Breast epithelium (tissue), 4 donors: ENCODE data around the gene KDM7A. TPM values are rescaled to one million over a fixed set of nuclear protein-coding genes. Genes with fewer than 3 reads are reported as not detected.

Experiments
- DNase-seq, 2 donors: peaks; one replicate each; pipeline ENCODE4 v3.0.0-alpha.2; 2019; ENCODE audit warnings: low spot score in 2 of 2
- H3K27ac ChIP-seq, 2 donors: fragments of 200-600 bp; sonication (generic) in 1 of 2; one replicate each; pipeline ENCODE4 v1.5.1; 2016 to 2019; ENCODE audit warnings: mild to moderate bottlenecking in 1 of 2
- H3K27me3 ChIP-seq, 2 donors: fragments of 200-600 bp; sonication (generic) in 1 of 2; one replicate each; pipeline versions ENCODE4 v1.5.1 to v1.6.0; 2017 to 2019; ENCODE audit warnings: control low read depth in 1 of 2, mild to moderate bottlenecking in 1 of 2
- H3K36me3 ChIP-seq: fragments of 200-600 bp; one replicate; pipeline ENCODE4 v1.5.1; 2019
- H3K4me1 ChIP-seq, 2 donors: fragments of 200-600 bp; sonication (generic); one replicate each; pipeline ENCODE4 v1.5.1; 2016 to 2019; ENCODE audit warnings: control low read depth in 1 of 2
- H3K4me3 ChIP-seq, 3 donors: fragments of 200-600 bp; sonication (generic); 1 replicate in 2 of 3; 2 replicates in 1 of 3; pipeline ENCODE4 v1.5.1; 2016 to 2019; ENCODE audit warnings: mild to moderate bottlenecking in 3 of 3, moderate library complexity in 2 of 3
- H3K9me3 ChIP-seq, 2 donors: fragments of 200-600 bp; sonication (generic) in 1 of 2; one replicate each; pipeline ENCODE4 v1.5.1; 2016 to 2019; ENCODE audit warnings: control low read depth in 1 of 2
- POLR2A ChIP-seq: fragments of 450-650 bp; IDR thresholded peaks from one replicate; pipeline ENCODE4 v1.6.1; 2016; ENCODE audit warnings: antibody characterized with exemption, mild to moderate bottlenecking, moderate library complexity
- POLR2AphosphoS5 ChIP-seq, 3 donors: sonication (generic); formaldehyde crosslinking; IDR thresholded peaks; one replicate each; pipeline ENCODE4 v1.6.1; 2017; ENCODE audit warnings: antibody characterized with exemption in 3 of 3
- intact Hi-C: fragments of 100-400 bp; cut with DNase I; formaldehyde crosslinking; loops from one replicate; pipeline ENCODE4 v1.15.1; 2023; ENCODE audit warnings: low total_unique reads
- total RNA-seq, 3 donors: library from RNA; depleted of rRNA; stranded (reverse); fragments of >200 nt; gene quantifications; one replicate each; pipeline ENCODE4 v1.1.0, GENCODE V29; 2016
- TF ChIP-seq, protein P1 (sequence below), 3 donors: fragments of 450-650 bp; IDR thresholded peaks; one replicate each; pipeline ENCODE4 v1.5.1; 2016 to 2017; ENCODE audit warnings: antibody characterized with exemption in 3 of 3, mild to moderate bottlenecking in 3 of 3, moderate library complexity in 3 of 3

Gene KDM7A
- total RNA-seq, 3 donors from 2014 or later = 33.1 to 37.1 (median 34.7) TPM

DNA sequence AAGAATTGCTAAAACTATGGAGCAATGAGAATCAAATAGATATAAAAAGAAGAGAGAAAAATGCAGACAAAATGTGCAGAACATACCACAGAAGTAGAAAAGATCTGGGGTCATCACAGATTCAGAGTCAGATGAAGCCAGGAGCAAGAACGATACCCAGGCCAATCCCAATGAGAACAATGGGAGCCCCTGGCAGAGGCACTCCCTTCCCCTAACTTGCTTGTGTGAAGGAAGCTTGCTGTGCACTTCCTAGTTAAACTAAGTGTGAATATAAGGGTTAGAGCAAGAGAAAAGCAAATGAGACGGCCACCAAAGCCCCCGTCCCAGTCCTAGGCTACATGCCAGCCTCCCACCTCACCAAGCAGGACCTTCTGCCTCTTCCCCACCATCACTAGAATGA lies 126.7 kb downstream of the KDM7A start:
- intact Hi-C loops = no loop called here
- Histone ChIP-seq H3K27ac (no peak overlapping the region), H3K4me1 (no peaks in the 10 kb centered on the region), H3K4me3 (no peak overlapping the region), H3K36me3 (no peaks in the 10 kb centered on the region), H3K27me3 (no peaks in the 10 kb centered on the region), H3K9me3 (no peaks in the 10 kb centered on the region)
- TF ChIP-seq POLR2A = no peak
- TF ChIP-seq, protein P1, sequence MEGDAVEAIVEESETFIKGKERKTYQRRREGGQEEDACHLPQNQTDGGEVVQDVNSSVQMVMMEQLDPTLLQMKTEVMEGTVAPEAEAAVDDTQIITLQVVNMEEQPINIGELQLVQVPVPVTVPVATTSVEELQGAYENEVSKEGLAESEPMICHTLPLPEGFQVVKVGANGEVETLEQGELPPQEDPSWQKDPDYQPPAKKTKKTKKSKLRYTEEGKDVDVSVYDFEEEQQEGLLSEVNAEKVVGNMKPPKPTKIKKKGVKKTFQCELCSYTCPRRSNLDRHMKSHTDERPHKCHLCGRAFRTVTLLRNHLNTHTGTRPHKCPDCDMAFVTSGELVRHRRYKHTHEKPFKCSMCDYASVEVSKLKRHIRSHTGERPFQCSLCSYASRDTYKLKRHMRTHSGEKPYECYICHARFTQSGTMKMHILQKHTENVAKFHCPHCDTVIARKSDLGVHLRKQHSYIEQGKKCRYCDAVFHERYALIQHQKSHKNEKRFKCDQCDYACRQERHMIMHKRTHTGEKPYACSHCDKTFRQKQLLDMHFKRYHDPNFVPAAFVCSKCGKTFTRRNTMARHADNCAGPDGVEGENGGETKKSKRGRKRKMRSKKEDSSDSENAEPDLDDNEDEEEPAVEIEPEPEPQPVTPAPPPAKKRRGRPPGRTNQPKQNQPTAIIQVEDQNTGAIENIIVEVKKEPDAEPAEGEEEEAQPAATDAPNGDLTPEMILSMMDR (IDR thresholded peaks at IDR 0.05) = no peak
- TF ChIP-seq POLR2AphosphoS5 (IDR thresholded peaks at IDR 0.05) = no peak
- DNase-seq = no peak

DNA sequence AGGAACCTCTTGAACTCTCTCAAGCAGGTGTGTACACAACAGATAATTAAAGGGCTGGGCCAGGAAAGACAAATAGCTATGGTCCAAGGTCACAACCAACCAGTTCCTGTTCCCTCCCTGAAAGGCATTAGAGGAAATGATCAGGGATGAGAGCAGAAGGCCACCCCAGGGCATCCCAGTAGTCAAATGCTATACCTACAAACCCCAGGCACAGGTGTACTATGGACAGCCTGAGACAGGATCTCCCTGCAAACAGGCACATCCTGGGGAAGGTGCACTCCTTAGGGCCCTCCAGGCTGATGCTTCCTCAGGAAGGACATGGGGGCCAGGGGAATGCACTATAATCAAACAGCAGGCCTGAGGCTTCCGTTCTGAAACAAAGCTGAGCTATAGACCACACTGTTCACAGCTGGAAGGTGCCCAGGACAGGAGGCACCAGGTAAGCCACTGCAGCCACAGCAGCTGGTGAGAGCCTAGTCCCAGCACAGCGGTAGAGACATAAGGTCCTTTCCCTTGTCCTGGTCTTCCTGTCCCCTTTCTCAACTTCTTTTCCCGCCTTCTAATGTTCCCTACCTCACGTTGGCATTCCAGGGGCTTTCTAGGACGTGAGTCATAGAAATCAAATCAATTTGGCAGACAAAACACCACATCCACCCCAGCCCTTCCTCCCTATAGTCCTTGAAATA lies 127.3 kb downstream of the KDM7A start:
- TF ChIP-seq POLR2AphosphoS5 (IDR thresholded peaks at IDR 0.05) (no peak), POLR2A (no peak)
- TF ChIP-seq, protein P1 (IDR thresholded peaks at IDR 0.05) = no peak
- no peaks in the 10 kb centered on the region for H3K27me3 ChIP-seq
- intact Hi-C loops = no loop called here
- no peak overlapping the region for H3K4me3 ChIP-seq
- no peaks in the 10 kb centered on the region for H3K9me3 ChIP-seq
- no peak overlapping the region for H3K27ac ChIP-seq
- H3K4me1 ChIP-seq = no peaks in the 10 kb centered on the region
- DNase-seq = no peak
- no peaks in the 10 kb centered on the region for H3K36me3 ChIP-seq

DNA sequence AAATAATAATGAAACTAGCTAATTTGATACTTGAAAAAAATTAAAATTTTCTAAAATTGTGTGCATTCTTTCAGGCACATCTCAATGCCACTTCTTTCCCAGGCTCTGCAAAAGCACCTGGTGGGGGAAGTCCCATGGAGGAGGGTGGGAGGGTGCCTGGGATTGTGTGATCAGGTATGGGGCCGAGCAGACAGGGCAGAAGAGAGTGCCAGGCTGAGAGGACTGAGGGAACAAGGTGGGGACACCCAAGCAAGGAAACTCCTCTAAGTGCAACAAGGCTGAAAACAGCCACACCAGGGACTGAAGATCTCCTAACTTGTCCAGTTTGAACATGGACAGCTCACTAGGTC lies 127.8 kb downstream of the KDM7A start:
- intact Hi-C loops = no loop called here
- Histone ChIP-seq H3K27me3 (no peaks in the 10 kb centered on the region), H3K4me3 (no peak overlapping the region), H3K4me1 (no peaks in the 10 kb centered on the region), H3K36me3 (no peaks in the 10 kb centered on the region), H3K27ac (no peak overlapping the region), H3K9me3 (no peaks in the 10 kb centered on the region)
- DNase-seq = no peak
- TF ChIP-seq, protein P1 (IDR thresholded peaks at IDR 0.05) = no peak
- TF ChIP-seq POLR2AphosphoS5 (IDR thresholded peaks at IDR 0.05) (no peak), POLR2A (no peak)

DNA sequence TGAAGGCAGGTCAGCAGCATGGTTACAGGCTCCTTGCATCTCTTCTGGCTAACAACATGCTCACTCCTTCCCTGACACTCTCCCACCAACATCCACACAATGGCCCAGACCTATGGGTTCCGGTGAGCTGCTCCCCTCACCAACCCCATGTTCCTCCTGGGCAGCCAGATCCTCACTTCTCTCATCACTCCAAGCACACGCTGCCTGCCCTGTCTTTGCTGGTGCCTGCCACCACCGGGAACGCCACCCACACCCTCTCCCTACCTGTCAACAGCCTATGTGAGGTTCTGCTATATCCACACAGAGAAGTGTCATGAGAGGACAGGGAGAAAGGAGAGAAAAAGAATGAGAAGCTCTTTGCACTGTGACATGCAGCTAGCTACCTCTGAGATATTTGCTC lies 128.6 kb downstream of the KDM7A start:
- Histone ChIP-seq H3K4me3 (no peak overlapping the region), H3K27ac (no peak overlapping the region), H3K36me3 (no peaks in the 10 kb centered on the region), H3K27me3 (no peaks in the 10 kb centered on the region), H3K4me1 (no peaks in the 10 kb centered on the region), H3K9me3 (no peaks in the 10 kb centered on the region)
- DNase-seq = no peak
- intact Hi-C loops = no loop called here
- TF ChIP-seq POLR2AphosphoS5 (IDR thresholded peaks at IDR 0.05) (no peak), POLR2A (no peak)
- TF ChIP-seq, protein P1 (IDR thresholded peaks at IDR 0.05) = no peak

DNA sequence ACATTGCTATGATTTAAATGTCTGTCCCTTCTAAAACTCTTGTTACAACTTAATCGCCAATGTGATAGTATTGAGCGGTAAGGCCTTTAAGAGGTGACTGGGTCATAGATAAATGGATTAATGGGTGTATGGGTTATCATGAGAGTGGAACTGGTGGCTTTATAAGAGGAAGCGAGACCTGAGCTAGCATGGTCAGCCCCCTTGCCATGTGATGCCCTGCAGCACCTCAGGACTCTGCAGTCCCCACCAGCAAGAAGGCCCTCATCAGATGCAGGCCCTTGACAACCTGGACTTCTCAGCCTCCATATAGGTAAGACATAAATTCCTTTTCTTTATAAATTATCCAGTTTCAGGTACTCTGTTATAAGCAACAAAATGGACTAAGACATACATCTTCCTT lies 129.6 kb downstream of the KDM7A start:
- H3K27me3 ChIP-seq = no peaks in the 10 kb centered on the region
- no peak for TF ChIP-seq POLR2AphosphoS5 (IDR thresholded peaks at IDR 0.05)
- TF ChIP-seq POLR2A = no peak
- TF ChIP-seq, protein P1 (IDR thresholded peaks at IDR 0.05) = no peak
- no peaks in the 10 kb centered on the region for H3K36me3 ChIP-seq
- DNase-seq = no peak
- intact Hi-C loops = no loop called here
- no peaks in the 10 kb centered on the region for H3K4me1 ChIP-seq
- H3K4me3 ChIP-seq = no peak overlapping the region
- H3K9me3 ChIP-seq = no peaks in the 10 kb centered on the region
- H3K27ac ChIP-seq = no peak overlapping the region
